DMS114 treated with DMSO at 0.1 percent for 48 hours (cell line): ENCODE data around the gene PKD2L2.
A peak's percentile ranks its signal among the peaks of the same experiment; 100 is the strongest.
"Not testable (repeated sequence)": the region's sequence is repeated elsewhere in the genome, so short reads cannot be mapped to it uniquely, and the experiment has no call there.

ENCODE experiments used
- DNase-seq: peaks from one replicate; lab custom pipeline; 2025; ENCODE audit not compliant: unreplicated experiment; lab: John Stamatoyannopoulos, UW

Gene PKD2L2

DNA sequence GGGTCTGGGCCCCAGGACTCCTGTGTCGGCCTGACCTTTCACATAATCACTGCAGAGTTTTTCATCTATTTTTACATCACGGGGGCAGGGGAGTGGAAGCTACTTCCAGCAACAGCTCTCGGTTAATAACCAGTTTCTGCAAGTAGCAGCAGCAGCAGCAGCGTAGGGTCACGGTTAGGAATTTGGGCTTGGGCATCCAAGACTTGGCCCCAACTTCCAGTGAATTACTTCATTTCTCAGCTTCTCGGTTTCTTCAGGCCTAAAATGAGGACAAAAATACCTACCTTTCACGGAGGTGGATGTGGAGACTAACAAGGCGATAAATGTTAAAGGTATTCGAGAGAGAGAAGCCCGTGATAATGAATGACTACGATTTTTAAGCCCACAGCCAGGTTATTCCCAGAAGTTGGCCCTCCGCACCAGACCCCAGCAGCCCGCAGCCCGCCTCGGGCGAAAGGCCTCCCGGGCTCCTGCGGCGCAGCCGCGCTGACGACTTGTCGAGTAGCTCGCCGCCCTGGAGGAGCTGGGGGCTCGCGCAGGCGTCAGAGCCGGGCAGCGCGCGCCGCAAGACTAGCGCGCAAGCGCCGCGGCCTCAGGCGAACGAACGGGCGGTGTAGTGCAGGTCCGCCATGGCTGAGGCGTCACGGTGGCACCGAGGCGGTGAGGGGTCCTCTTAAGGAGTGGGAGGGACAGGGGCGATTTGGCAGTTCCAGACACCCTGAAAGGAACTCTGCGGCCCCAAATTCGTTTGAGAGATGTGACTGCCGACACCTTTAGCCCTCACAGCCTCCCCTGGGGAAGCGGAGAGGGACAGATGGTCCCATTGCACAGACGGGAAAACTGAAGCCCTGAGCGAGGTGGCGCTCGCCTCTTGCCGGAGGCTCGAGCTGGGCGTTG lies at the start of gene PKD2L2:
TSS of gene PKD2L2 (plus strand) at position 595 of the 897 bp plus-strand sequence. CDS start at position 630, 35 bp downstream.
- peak; percentile 90 for DNase-seq

DNA sequence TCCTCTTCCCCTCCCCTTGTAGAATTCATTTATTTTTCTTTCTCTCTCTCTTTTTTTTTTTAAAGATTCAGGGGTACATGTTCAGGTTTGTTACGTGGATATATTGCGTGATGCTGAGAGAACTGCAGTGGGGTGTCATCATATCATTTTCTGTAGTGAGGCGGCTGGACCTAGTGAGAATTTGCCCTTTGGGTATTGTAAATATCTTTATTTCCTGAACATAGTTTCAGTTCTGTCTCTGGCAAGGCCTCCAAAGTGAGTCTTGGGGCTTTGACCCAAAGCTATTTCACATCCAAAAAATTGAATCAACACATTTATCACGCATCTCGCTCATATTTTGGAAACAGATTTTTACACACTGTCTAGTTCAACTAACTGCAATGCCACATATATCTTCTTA lies 47.0 kb upstream of the PKD2L2 start:
- no peak for DNase-seq

DNA sequence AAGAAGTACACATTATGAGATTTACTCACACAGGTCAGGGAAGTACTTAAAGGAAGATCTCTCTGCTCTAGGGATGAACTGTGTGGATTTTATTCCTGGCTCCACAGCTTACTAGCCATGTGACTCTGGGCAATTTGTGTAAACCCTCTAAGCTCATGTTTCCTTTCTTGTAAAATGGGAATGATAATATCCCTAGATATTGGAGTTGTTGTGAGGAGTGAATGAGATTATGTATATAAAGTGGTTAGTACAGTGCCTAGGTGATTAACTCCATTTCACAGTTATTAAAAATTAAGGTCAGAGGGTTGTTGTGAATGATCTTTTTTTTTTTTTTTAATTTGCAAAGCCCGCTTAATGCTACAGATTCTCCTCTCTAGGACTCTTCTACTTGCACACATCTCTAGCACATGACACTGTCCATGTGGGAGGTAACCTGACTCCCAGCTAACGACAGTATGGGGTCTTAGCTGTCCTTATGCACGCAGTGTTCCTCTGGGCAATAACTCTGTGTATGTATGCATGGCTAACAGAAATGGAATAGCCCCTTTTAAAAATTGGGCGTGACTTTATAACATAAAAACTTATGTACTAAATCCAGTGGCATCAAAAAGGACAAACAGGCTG lies 45.5 kb upstream of the PKD2L2 start:
- DNase-seq: no peak

DNA sequence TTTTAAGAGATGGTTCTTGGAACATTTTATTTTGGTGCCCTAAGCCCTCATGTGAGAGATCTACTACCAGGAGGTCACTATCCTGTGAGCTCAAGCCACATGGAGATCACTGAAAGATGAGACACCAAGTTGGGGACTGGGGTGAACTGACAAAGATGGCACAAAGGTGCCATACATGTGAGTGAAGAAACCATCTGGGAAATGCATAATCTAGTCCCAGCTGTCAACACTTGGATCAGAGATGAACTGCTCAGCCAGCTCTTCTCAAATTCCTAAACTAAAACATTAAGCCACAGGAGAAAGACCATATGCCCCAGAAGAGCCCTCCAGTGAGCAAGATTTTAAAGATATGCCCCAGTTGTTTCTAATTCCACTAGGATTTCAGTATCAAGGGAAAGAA lies 43.8 kb upstream of the PKD2L2 start:
- no peak for DNase-seq

DNA sequence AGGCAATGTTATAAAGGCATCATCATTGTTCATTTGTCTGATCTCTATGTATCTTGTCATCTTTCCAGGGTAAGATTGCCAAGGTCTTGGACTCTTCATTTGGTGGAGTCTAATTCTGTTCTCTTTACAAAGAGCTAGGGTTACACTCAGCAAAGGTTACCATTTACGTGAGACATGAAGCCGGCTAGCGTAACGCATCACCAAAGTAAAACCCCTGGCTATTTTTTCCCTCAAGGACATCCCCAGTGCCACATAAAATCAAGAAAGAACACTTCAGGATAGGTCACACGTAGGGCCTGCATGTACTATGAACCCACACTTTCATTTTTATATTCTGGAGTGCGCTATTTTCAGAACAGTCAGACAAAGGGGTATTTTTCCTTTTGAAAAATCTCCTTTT lies 41.6 kb upstream of the PKD2L2 start:
- DNase-seq: no peak

DNA sequence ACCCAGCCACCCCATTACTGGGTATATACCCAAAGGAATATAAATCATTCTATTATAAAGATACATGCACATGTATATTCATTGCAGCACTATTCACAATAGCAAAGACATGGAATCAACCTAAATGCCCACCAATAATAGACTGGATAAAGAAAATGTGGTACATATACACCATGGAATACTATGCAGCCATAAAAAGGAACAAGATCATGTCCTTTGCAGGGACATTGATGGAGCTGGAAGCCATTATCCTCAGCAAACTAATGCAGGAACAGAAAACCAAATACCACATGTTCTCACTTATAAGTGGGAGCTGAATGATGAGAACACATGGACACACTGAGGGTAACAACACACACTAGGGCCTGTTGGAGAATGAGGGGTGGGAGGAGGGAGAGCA lies 36.1 kb upstream of the PKD2L2 start:
- not testable (repeated sequence) for DNase-seq

DNA sequence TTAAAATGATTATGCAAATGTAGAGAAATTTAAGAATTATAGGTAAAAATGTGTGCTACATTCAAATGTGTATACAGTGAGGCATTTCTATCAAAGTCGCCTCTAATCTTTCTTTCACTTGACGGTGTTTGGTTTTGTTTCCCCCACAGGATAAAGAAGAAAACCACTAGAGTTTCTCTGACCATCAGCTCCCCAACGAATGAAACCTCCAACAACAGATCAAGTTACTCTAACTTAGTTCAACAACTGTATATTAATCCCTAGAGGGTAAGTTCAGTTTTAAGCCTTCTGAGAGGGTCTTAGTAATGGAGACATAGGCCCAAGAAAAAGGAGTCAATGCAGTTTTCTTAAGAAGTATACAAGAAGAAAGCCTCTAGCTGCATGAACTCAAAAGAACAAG lies 33.1 kb upstream of the PKD2L2 start:
- DNase-seq: no peak

DNA sequence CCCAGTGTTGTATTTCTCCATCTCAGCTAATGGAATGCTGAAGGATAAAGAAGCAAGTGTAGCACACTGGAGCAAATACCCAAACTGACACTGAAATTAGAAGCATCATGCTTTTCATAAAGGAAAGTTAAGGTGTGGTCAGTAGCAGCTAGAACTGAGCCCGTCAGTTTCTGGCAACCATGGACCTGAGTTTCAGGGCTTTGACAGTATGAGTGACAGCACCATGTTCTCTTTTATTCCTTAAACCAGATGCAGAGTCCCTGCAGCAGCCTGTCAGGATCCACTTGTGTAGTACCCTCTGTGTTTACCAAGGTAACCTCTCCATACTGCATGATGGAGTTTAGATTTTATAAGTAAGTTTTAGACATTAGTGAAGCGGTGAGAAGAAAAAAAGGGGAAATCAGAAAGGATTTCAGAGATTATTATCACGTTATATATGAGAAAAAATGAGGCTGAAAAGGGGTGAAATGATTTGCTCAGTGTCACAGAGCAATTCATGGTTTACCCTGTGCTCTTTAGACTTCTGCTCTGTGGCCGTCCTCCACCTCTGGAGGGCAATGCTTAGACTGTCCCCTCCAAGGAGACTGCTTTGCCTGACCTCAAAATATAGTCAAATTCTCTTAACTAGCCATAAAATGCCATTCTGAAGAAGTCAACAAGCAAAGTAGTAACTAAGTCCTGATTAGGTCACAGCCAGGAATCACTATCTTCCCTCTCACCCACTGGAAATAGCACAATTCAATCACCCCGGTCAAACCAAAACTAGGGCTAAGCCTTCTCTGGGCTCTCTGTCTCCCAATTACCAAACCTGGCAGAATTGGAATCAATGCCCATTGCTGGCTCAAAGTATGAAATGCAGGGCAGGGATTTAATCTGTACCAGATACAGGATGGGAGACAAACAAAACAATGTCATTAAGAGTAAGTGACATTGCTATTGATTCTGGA lies 32.1 kb upstream of the PKD2L2 start:
- no peak for DNase-seq

DNA sequence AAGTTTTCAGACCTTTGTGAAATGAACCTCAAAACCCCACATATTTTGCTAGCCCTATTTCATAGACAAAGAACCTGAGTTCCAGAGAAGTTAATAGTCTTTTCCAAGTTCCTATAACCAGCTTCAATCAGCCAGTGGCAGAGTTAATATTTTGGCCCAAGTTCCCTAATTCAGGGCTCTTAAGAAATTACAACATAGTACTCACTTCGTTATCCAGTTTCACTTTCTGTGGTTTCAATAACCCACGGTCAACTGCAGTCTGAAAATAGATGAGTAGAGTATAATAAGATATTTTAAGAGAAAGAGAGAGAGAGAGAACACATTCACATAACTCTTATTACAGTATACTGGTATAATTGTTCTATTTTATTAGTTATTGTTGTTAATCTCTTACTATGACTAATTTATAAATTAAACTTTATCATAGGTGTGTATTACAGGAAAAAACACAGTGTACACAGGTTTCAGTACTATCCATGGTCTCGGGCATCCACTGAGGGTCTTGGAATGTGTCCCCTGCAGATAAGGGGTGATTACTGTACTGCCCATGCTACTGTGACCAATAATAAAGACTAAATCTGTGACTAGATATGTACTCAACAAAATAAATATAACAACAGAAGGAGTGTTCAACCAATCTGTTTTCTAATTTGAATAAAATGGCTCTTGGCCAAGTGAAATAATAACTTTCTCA lies 30.9 kb upstream of the PKD2L2 start:
- DNase-seq: no peak

DNA sequence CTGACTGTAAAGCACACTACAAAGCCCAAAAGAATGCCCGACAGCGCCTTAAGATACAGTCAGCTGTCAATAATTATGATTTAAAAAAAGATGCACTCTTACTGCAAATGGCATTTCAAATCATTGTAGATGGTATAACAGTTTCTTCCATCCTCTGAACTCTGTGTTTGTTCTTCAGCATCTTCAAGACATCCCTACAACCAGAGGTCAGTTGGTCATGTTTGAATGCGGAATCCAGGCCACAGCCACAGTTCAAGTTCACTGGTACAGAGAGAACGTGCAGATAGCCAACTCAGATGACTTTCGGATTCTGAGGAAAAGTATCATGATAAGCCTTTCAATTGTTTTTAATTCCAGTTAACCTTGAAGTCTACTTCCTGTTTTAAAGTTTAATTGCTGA lies 30.3 kb upstream of the PKD2L2 start:
- DNase-seq: no peak

DNA sequence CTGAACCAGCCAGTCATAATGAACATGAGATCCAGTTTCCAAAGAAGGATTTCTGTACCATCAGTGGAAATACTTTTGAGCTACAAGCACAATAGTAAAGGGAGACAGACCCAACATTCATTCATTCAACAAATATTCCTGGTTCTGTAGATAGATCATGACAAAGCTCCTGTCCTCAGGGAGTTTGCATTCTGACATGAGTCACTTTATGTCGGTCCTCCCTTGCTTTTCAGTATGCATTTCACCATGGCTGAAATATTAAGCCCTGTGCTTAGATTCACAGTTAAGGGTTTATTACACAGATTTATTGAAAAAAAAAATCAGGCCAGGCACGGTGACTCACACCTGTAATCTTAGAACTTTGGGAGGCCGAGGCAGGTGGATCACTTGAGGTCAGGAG lies 27.0 kb upstream of the PKD2L2 start:
- DNase-seq: no peak

DNA sequence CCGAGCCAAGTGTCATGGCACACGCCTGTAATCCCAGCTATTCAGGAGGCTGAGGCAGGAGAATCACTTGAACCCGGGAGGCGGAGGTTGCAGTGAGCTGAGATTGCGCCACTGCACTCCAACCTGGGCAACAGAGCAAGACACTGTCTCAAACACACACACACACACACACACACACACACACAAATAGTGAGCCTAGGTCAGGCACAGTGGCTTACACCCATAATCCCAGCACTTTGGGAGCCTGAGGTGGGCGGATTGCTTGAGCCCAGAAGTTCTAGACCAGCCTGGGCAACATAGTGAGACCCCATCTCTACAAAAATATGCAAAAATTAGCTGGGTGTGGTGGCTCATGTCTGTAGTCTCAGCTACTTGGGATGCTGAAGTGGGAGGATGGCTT lies 25.6 kb upstream of the PKD2L2 start:
- not testable (repeated sequence) for DNase-seq

DNA sequence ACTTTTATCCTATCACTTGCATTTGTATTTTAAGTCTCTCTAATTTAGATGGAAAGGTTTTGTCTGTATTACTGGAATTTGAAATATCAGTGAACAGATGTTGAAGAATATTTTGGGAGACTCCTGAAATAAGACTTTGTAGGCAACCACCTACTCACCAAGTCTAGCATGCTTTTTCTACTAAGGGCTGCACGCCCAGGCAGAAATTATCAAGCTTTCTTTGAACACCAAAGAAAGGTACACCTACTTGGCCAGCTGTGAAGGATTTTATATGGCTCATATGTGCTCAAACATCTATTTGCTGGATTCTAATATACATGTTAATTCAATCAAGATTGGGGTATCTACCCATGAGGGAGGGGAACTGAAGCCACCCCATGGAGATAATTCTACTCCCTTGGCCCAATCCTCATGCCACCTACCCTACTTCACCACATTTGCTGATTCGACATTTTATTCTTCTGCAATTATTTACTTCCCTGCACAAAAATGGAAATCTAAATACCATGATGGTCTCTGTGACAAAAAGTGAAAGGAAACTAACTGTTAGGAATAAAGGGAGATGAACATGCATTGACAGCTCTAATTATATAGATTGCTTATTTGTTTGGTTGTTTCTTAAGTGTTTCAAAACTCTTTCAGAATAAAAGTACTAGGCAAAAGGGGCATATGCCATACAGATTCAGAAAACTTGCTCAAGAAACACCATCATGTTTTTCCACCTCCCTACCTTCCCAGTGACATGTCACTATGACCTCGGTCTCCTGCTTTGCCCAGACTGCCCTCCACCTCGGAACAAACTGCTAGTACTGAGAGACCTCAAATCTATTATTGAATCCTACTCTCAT lies 22.5 kb upstream of the PKD2L2 start:
- no peak for DNase-seq

DNA sequence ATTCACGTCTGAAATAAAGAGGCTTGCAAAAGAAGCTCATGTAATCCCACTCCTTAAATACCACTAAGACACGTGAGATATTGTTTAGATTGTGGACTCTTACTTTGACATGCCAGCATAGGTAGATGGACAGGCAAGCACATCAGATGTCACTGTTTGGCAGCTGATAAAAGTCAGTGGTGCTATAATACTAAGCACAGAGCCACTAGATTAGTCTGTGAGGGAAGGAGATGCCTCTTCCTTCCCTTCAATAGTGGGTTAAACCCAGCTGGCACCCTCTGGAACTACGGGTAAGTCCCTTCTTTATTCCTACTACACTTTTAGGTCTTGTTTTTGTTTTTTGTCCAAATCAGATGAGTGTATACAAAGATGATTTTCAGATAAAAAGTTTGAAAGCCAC lies 21.6 kb upstream of the PKD2L2 start, which contains the start of gene MYOT:
TSS of gene MYOT (plus strand) at position 197 of the 400 bp plus-strand sequence. CDS start 2,792 bp downstream, outside the sequence.
- no peak for DNase-seq

DNA sequence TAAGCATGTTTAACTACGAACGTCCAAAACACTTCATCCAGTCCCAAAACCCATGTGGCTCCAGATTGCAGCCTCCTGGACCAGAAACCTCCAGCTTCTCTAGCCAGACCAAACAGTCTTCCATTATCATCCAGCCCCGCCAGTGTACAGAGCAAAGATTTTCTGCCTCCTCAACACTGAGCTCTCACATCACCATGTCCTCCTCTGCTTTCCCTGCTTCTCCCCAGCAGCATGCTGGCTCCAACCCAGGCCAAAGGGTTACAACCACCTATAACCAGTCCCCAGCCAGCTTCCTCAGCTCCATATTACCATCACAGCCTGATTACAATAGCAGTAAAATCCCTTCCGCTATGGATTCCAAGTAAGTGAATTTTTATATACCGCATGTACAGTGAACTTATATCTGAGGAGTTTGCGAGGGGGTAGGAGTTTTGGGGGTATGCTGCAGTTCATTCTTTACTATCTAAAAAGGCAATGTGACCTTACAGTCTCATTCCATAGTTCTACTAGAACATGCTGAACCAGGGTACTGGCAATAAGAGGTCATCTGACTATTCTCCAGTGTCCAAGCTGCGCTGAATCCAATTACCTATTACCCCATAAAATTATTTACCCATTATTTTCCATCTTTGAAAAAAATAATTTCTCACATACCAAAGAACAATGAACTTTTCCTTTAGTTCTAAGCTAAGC lies 18.5 kb upstream of the PKD2L2 start:
- DNase-seq: no peak

DNA sequence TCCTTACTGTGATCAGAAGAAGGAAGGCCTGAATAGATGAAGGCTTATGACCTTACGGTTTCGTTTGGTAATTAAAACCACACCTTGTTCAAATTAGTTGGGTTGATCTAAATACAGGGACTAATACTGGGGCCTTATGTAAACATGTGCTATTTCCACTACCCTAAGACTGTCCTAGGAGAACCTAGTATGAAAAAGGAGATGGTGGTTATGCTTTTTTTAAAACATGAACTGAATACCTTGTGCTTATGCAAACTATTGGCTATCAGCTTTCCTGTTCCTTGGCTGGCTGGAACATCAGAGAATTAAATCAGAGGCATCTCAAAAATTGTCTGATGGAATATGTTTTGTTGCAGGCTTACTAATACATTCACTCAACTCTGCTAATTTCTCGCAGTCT lies 17.7 kb upstream of the PKD2L2 start:
- DNase-seq: no peak

DNA sequence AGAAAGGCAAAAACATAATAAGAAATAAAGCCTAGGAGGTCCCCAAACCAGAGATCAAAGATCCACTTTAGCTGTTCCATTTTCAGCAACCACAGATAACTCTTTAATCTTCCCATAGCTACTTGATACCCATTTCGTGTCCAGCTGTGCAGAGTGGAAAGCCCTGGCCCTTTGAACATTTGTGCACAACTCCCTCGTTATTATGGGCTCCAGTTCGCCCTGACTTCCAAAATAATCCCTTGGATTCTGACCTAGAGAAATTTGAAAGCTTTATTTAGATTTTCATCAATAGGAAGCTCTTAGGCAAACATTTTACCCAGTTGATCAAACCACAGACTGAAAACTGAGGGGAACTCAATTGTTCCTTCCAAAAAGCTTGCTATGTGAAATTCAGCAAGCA lies 16.8 kb upstream of the PKD2L2 start:
- no peak for DNase-seq

DNA sequence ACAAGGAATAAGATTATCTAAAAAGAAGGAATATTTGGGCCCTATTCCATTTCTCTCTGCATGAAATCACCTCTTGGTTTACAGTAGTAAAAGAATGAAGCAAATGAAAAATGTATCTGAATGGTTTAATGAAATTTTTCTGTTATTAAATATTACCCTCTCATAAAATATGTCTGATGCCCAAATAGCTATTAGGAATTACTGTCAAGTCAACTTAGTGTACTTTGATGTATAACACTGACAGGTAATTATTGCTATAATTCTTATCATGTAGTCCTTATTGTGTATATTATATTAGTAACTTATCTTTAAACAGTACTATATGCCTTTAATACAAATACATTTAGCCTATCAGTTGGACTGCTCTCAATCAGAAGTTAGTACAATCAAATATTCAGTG lies 13.2 kb upstream of the PKD2L2 start:
- DNase-seq: no peak

DNA sequence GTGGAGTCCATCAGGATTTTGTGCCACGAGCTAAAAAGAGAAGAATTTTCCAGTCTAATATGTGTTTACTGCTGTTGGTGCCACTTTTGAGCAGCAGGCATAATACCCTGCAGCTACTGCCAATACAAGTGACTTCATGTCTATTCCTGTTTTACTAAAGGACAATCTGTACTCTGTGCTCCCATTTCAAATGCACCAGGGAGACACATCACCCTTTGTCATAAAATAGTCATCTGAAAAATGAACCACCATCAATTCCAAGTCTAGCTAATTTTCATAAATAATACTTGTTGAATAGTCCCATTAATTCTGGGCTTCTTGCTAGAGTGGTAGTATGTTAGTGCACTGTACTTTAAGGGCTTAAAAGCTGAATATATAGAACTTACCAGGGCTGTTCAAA lies 8.9 kb upstream of the PKD2L2 start:
- DNase-seq: no peak
